ENCODE data around the gene ESYT1. TPM values are rescaled to one million over a fixed set of nuclear protein-coding genes. Genes with fewer than 3 reads are reported as not detected.
A peak's percentile ranks its signal among the peaks of the same experiment; 100 is the strongest.

The ESYT1 gene
- total and polyA plus RNA-seq, 9 of the 15 experiments (the other 6 are each of a cell fraction or from before 2014, with no cell fraction given): 132 to 420 (median 164) TPM

DNA sequence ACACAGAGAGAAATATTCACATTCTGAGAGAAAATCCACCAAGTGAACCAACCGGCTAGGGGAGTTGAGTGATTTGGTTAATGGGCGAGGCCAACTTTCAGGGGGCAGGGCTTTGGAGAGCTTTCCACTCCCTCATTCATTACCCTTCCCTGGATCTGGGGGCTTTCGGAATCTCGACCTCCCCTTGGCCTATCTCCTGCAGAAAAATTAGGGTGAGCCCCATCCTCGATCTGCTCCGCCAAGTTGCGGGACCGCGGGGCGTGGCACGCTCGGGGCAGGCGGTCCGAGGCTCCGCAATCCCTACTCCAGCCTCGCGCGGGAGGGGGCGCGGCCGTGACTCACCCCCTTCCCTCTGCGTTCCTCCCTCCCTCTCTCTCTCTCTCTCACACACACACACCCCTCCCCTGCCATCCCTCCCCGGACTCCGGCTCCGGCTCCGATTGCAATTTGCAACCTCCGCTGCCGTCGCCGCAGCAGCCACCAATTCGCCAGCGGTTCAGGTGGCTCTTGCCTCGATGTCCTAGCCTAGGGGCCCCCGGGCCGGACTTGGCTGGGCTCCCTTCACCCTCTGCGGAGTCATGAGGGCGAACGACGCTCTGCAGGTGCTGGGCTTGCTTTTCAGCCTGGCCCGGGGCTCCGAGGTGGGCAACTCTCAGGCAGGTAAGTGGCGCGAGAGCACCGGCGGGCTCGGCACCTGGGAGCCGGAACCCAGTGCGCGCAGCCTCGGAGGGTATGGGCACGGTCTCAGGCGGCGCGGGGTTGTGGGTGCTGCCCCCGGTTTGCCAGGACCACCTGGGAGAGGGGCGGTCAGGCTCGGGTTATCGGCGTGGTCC, 48.1 kb upstream of the ESYT1 start, which contains the start of gene ERBB3:
Gene ERBB3 (plus strand): TSS at position 443 of the 833 bp plus-strand sequence. CDS start 136 bp downstream, at position 579.
- TSS peak; percentile 54 for BruUV-seq (replicated peaks)
- 1% methylated on average over 57 of the region's 59 CpGs for WGBS (ENCODE audit: insufficient coverage, low coverage, missing lambda C conversion rate)
- no peaks in the 10 kb centered on the region for H3K79me2 ChIP-seq (ENCODE audit: control insufficient read depth, insufficient read depth, low read length)
- TF ChIP-seq ETV1 (tag; conservative IDR thresholded peaks at IDR 0.05; ENCODE audit: low read depth) (no peak), HDAC2 (IDR thresholded peaks at IDR 0.05) (peak; percentile 84; the same call in 1 of the 2 replicates), RBM25 (IDR thresholded peaks at IDR 0.05; ENCODE audit: low read depth, low read length, severe bottlenecking) (no peak), OTX1 (CRISPR knock-in tag; IDR thresholded peaks at IDR 0.05) (no peak), ZNF778 (CRISPR knock-in tag; IDR thresholded peaks at IDR 0.05) (no peak), SRF (CRISPR knock-in tag; IDR thresholded peaks at IDR 0.05) (peak in 1 of 2 experiments; percentile 42; a peak in 1 of 4 replicates), HOXB6 (CRISPR knock-in tag; IDR thresholded peaks at IDR 0.05; ENCODE audit: borderline replicate concordance) (no peak), ERF (CRISPR knock-in tag; IDR thresholded peaks at IDR 0.05) (no peak), ZNF77 (CRISPR knock-in tag; IDR thresholded peaks at IDR 0.05) (no peak), JUNB (CRISPR knock-in tag; conservative IDR thresholded peaks at IDR 0.05) (peak; percentile 70; the same call in 1 of the 2 replicates), SIRT6 (IDR thresholded peaks at IDR 0.05; ENCODE audit: low read depth, low read length) (no peak), CBFA2T2 (conservative IDR thresholded peaks at IDR 0.05) (no peak), COPS2 (conservative IDR thresholded peaks at IDR 0.05) (no peak), ZNF780A (CRISPR knock-in tag; IDR thresholded peaks at IDR 0.05) (no peak), PHF8 (IDR thresholded peaks at IDR 0.05; ENCODE audit: borderline replicate concordance, low read length) (peak; percentile 37; the same call in 1 of the 2 replicates), U2AF1 (optimal IDR thresholded peaks at IDR 0.05; ENCODE audit: low read depth, low read length) (no peak), TCF3 (CRISPR knock-in tag; IDR thresholded peaks at IDR 0.05) (no peak), HLTF (IDR thresholded peaks at IDR 0.05) (peak; percentile 81; the same call in 1 of the 2 replicates)
- TF ChIP-seq, protein P1, sequence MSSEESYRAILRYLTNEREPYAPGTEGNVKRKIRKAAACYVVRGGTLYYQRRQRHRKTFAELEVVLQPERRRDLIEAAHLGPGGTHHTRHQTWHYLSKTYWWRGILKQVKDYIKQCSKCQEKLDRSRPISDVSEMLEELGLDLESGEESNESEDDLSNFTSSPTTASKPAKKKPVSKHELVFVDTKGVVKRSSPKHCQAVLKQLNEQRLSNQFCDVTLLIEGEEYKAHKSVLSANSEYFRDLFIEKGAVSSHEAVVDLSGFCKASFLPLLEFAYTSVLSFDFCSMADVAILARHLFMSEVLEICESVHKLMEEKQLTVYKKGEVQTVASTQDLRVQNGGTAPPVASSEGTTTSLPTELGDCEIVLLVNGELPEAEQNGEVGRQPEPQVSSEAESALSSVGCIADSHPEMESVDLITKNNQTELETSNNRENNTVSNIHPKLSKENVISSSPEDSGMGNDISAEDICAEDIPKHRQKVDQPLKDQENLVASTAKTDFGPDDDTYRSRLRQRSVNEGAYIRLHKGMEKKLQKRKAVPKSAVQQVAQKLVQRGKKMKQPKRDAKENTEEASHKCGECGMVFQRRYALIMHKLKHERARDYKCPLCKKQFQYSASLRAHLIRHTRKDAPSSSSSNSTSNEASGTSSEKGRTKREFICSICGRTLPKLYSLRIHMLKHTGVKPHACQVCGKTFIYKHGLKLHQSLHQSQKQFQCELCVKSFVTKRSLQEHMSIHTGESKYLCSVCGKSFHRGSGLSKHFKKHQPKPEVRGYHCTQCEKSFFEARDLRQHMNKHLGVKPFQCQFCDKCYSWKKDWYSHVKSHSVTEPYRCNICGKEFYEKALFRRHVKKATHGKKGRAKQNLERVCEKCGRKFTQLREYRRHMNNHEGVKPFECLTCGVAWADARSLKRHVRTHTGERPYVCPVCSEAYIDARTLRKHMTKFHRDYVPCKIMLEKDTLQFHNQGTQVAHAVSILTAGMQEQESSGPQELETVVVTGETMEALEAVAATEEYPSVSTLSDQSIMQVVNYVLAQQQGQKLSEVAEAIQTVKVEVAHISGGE (CRISPR knock-in tag; IDR thresholded peaks at IDR 0.05): no peak

More for the DNA sequence above, 48.1 kb upstream of the ESYT1 start, which contains the start of gene ERBB3:
- CTCF ChIA-PET (ENCODE audit: low intra/inter-chr PET ratio): interaction anchor here (0.6 kb wide), 1 partner anchor 32 kb away, joined by 4 read pairs; no protein-coding TSS in a partner anchor
- peak within 1 kb of the TSS; percentile 84 for H2AFZ ChIP-seq (ENCODE audit: low read depth, low read length)
- peak; percentile 91 for ATAC-seq
- no peaks in the 10 kb centered on the region for H3K9me1 ChIP-seq (ENCODE audit: control insufficient read depth, insufficient read depth, low read length)
- H3K36me3 ChIP-seq (ENCODE audit: control insufficient read depth, insufficient read depth, low read length): no peaks in the 10 kb centered on the region
- H3K27ac ChIP-seq (ENCODE audit: extremely low read depth, low read depth, low read length): no peak within 1 kb of the TSS
- intact Hi-C loops (cut with micrococcal nuclease): no loop called here
- no peaks in the 10 kb centered on the region for H4K20me1 ChIP-seq (replicated peaks; ENCODE audit: control insufficient read depth, insufficient read depth, low read length)
- peaks cover 32 to 40% of the 10 kb centered on the region in 2 experiments for H3K4me1 ChIP-seq (replicated peaks in 1 of 2; ENCODE audit: control insufficient read depth in 2 of 2, insufficient read depth in 2 of 2, low read length in 2 of 2)
- POLR2A ChIA-PET: interaction anchor here (0.6 to 1.8 kb wide), 7 partner anchors 12 to 78 kb away, joined by 3 to 10 read pairs (median 4); partner anchors contain the start of genes MYL6 and PA2G4
- in situ Hi-C loops (cut with MboI): no loop called here
- H3K9me3 ChIP-seq (replicated peaks; ENCODE audit: control insufficient read depth, insufficient read depth, low read depth, low read length): no peaks in the 10 kb centered on the region
- peak; percentile 73 for FAIRE-seq
- no peaks in the 10 kb centered on the region; a peak in 1 of 5 replicates for H3K27me3 ChIP-seq (ENCODE audit: control insufficient read depth in 2 of 2, insufficient read depth in 2 of 2, low read length in 2 of 2)
- DNase-seq (ENCODE audit: extremely low read depth in 1 of 4, low spot score in 3 of 4): peak; percentile 90 to 94 (median 94)
- peak within 1 kb of the TSS; percentile 48 to 90 for H3K9ac ChIP-seq (ENCODE audit: insufficient read depth in 1 of 2, low read depth in 2 of 2, low read length in 2 of 2)
- H3K4me3 ChIP-seq: peak within 1 kb of the TSS; percentile 51
- peak within 1 kb of the TSS; percentile 89 for H3K4me2 ChIP-seq (ENCODE audit: insufficient read depth, low read length)

Measured in K562 (cell line).